ENCODE data around the gene TAX1BP1.

GRCh38 chr7:27739301-27739908 is 557 bp upstream of the TAX1BP1 start:
- TF ChIP-seq CTCF (IDR thresholded peaks at IDR 0.05; ENCODE audit: insufficient read depth, low read depth, low read length) (no peak), EZH2 (IDR thresholded peaks at IDR 0.05; ENCODE audit: insufficient read depth, low read length) (no peak)
